Colonic mucosa (tissue), 4 donors: ENCODE results near the gene ASB18. TPM values are rescaled to one million over a fixed set of nuclear protein-coding genes. Genes with fewer than 3 reads are reported as not detected.

Experiments used
- DNase-seq: peaks from one replicate; pipeline ENCODE4 v3.0.0-alpha.2; 2020
- H3K27ac ChIP-seq: fragments of 200-600 bp; one replicate; pipeline ENCODE4 v1.8.0; 2021
- H3K27me3 ChIP-seq: fragments of 200-600 bp; one replicate; pipeline ENCODE4 v1.8.0; 2021
- H3K36me3 ChIP-seq: fragments of 200-600 bp; one replicate; pipeline ENCODE4 v1.8.0; 2021
- H3K4me1 ChIP-seq: fragments of 200-600 bp; one replicate; pipeline ENCODE4 v1.8.0; 2021; ENCODE audit warnings: mild to moderate bottlenecking
- H3K4me3 ChIP-seq: fragments of 200-600 bp; one replicate; pipeline ENCODE4 v1.8.0; 2021
- H3K9ac ChIP-seq, 2 donors: one replicate each; pipeline ENCODE4 v1.7.0; 2013; ENCODE audit warnings: control low read depth in 2 of 2, low read depth in 2 of 2, low read length in 2 of 2
- H3K9me3 ChIP-seq: fragments of 200-600 bp; one replicate; pipeline ENCODE4 v1.8.0; 2021
- intact Hi-C: fragments of 100-400 bp; cut with DNase I; formaldehyde crosslinking; loops from one replicate; pipeline ENCODE4 v1.14.1; 2022
- total RNA-seq, 2 donors: library from RNA; stranded (reverse); fragmentation: NEBNext Ultra II Directional in 1 of 2; extraction: Animal tissue kit (Norgen Biotek cat#: 25700) in 1 of 2; gene quantifications; one replicate each; pipeline ENCODE4 v1.2.1, GENCODE V29; 2021
- TF ChIP-seq, protein P1 (sequence below): fragments of 200-600 bp; IDR thresholded peaks from one replicate; pipeline ENCODE4 v1.8.0; 2022; ENCODE audit warnings: antibody characterized with exemption, mild to moderate bottlenecking
- donor health status: healthy.
- donor health status: DM: no; HTN: no; CAD: no.
- donor health status: DM: no; HTN: no; CAD: no.

ASB18 gene
- total RNA-seq, 2 donors from 2014 or later = not detected

DNA sequence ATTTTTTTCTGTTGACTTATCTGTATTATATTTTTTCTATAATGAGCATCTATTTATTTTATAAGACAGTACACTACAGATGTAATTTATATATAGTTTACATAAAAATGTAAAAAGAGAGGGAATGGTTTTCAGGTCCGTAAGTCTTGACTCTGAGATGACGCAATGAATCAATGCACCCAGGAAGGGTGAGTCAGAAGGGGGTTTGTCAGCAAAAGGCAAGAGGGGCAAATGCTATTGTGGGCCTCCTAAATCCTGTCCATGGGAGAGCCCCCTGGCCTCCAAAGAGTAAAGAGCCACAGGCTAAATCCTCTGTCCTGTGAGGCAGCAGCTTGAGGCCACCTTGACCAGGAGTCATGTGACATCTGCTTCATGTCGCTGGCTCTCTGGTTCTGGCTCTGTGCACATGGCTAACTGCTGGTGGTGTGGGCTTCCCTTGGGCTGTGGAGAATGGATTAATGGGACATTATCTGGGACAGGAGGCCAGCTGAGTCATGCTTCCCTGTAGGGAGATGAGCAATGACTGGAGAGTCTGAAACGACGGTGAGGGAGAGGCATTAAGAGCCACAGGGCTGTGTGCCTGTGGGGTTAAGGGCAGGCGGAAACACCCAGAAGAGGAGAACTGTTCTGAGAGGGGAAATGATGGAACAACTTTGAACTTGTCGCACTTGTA lies 22.8 kb upstream of the ASB18 start:
- no peak overlapping the region for H3K27ac ChIP-seq
- H3K36me3 ChIP-seq = no peaks in the 10 kb centered on the region
- H3K27me3 ChIP-seq = no peaks in the 10 kb centered on the region
- no peak overlapping the region for H3K9ac ChIP-seq
- TF ChIP-seq, protein P1, sequence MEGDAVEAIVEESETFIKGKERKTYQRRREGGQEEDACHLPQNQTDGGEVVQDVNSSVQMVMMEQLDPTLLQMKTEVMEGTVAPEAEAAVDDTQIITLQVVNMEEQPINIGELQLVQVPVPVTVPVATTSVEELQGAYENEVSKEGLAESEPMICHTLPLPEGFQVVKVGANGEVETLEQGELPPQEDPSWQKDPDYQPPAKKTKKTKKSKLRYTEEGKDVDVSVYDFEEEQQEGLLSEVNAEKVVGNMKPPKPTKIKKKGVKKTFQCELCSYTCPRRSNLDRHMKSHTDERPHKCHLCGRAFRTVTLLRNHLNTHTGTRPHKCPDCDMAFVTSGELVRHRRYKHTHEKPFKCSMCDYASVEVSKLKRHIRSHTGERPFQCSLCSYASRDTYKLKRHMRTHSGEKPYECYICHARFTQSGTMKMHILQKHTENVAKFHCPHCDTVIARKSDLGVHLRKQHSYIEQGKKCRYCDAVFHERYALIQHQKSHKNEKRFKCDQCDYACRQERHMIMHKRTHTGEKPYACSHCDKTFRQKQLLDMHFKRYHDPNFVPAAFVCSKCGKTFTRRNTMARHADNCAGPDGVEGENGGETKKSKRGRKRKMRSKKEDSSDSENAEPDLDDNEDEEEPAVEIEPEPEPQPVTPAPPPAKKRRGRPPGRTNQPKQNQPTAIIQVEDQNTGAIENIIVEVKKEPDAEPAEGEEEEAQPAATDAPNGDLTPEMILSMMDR = no peak
- no peak overlapping the region for H3K4me3 ChIP-seq
- no peaks in the 10 kb centered on the region for H3K4me1 ChIP-seq
- no peak for DNase-seq
- intact Hi-C loops = no loop called here
- no peaks in the 10 kb centered on the region for H3K9me3 ChIP-seq

DNA sequence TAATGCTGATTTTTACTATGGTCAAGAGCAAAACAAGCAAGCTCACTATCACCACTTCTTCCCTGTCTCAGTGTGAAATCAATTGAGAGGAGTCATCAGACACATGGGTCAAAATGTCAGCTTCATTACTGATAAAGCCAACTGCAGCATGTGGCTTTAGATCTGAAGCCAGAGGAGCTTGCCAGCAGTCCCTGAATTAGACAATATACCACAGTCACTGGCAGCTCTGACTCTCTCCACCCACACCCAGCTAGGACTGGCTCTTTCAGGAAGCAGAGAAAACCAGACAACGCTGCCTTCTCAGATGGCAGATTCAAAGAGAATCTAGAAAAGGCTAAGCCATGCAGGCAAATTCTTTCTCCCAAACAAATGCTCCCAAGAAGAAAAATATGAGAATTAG lies 20.0 kb upstream of the ASB18 start:
- H3K27ac ChIP-seq = no peak overlapping the region
- TF ChIP-seq, protein P1 = no peak
- H3K9ac ChIP-seq = no peak overlapping the region
- no peaks in the 10 kb centered on the region for H3K4me1 ChIP-seq
- H3K4me3 ChIP-seq = no peak overlapping the region
- H3K36me3 ChIP-seq = no peaks in the 10 kb centered on the region
- intact Hi-C loops = no loop called here
- no peaks in the 10 kb centered on the region for H3K9me3 ChIP-seq
- no peak for DNase-seq
- no peaks in the 10 kb centered on the region for H3K27me3 ChIP-seq

DNA sequence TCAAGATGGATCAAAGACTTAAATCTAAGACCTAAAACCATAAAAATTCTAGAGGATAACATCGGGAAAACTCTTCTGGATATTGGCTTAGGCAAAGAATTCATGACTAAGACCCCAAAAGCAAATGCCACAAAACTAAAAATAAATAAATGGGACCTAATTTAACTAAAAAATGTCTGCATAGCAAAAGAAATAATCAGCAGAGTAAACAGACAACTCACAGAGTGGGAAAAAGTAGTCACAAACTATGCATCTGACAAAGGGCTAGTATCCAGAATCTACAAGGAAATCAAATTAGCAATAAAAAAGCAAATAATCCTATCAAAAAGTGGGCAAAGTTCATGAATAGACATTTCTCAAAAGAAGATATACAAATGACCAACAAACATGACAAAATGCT lies 18.2 kb upstream of the ASB18 start:
- no peaks in the 10 kb centered on the region for H3K27me3 ChIP-seq
- no peak overlapping the region for H3K4me3 ChIP-seq
- intact Hi-C loops = no loop called here
- no peaks in the 10 kb centered on the region for H3K9me3 ChIP-seq
- no peaks in the 10 kb centered on the region for H3K36me3 ChIP-seq
- H3K4me1 ChIP-seq = no peaks in the 10 kb centered on the region
- H3K9ac ChIP-seq = no peak overlapping the region
- DNase-seq = no peak
- H3K27ac ChIP-seq = no peak overlapping the region
- TF ChIP-seq, protein P1 = no peak

DNA sequence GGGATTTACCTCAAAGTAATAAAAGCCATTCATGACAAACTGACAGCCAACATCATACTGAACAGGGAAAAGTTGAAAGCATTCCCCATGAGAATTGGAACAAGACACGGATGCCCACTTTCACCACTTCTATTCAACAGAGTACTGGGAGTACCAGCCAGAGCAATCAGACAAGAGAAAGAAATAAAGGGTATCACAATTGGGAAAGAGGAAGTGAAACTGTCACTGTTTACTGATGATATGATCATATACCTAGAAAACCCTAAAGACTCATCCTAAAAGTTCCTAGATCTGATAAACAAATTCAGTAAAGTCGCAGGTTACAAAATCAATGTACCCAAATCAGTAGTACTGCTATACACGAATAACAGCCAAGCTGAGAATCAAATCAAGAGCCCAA lies 17.2 kb upstream of the ASB18 start:
- no peaks in the 10 kb centered on the region for H3K9me3 ChIP-seq
- TF ChIP-seq, protein P1 = no peak
- H3K27me3 ChIP-seq = no peaks in the 10 kb centered on the region
- H3K9ac ChIP-seq = no peak overlapping the region
- H3K27ac ChIP-seq = no peak overlapping the region
- intact Hi-C loops = no loop called here
- no peak for DNase-seq
- H3K4me3 ChIP-seq = no peak overlapping the region
- H3K4me1 ChIP-seq = no peaks in the 10 kb centered on the region
- no peaks in the 10 kb centered on the region for H3K36me3 ChIP-seq

DNA sequence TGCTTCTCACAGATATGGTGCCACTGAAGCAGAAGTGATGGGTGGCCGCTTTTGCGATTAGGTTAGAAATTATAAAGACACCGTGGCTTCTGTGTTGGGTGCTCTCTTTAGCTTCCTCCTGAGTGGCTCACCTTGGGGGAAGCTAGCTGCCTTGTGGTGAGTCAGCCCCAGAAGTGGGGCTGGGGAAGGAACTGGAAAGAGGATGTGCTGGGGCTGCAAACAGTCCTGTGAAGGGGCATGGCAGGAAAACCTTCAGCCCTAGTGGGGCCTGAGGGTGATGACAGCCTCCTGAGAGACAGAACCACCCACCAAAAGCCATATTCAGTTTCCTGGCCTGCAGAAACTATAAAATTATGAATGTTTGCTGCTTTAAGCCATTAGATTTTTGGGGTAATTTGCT lies 8.9 kb upstream of the ASB18 start:
- H3K9ac ChIP-seq = no peak overlapping the region
- intact Hi-C loops = no loop called here
- no peak overlapping the region for H3K27ac ChIP-seq
- H3K4me1 ChIP-seq = no peaks in the 10 kb centered on the region
- no peaks in the 10 kb centered on the region for H3K9me3 ChIP-seq
- DNase-seq = no peak
- H3K36me3 ChIP-seq = no peaks in the 10 kb centered on the region
- no peaks in the 10 kb centered on the region for H3K27me3 ChIP-seq
- TF ChIP-seq, protein P1 = no peak
- no peak overlapping the region for H3K4me3 ChIP-seq
